ENCODE measurements around the gene TMEM205. TPM values are rescaled to one million over a fixed set of nuclear protein-coding genes. Genes with fewer than 3 reads are reported as not detected.

Gene TMEM205
- total RNA-seq, 1 donor from 2014 or later, result 49.8 TPM

DNA sequence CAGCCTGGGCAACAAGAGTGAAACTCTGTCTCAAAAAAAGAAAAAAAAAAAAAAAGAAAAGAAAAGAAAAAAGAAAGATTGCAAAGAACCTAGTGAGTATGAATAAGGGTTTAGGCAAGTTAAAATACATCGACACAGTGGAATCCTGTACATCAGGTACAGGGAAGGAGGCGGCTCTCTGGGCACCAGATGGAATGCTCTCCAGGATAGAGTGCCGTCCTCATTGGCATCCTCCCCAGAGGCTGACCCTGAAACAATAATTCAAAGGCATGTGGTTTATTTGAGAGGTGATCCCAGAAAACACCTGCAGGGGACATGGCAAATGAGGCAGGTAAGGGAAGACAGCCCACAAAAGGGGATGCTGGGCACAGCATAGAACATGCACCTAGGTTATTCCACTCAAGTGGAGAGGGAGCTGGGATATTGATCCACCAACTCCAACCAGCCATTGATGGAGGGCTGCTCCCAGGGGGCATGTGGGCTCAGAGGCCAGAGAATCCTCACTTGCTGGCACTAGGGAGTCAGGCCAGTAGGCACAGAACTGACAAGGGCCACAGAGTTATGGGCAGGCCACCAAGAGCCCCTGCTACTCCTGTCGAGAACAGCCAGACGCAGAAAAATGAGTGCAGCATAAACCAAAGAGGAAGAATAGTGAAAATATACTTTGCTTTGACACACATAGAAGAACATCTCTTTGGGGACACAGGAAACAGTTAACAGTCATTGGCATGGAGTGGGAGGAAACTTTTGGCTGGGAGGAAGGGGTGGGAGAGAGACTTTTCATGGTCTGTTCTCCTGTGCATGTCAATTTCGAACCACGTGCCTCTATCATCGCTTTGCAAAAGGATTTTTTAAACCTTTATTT, 45.9 kb downstream of the TMEM205 start:
- no peak for DNase-seq (ENCODE audit: low spot score)

DNA sequence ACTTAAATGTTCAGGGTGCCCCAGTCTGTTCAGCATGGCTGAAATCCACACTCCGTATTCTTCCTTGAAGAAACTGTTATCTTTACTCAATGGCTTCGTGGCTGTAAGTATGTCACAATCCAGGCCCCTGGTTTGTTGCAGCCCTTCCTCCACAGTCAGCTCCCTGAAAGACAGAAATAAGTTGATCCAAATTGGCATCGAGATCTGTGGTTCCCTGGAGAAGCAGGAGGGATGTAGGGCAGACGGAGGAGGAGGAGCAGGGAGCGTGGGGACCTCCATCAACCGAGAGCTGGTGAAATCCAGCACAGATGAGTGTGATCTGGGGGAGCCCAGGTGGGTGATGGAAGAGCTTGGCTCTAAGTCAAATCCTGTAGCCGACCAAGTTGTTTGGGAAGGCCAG, 49.8 kb downstream of the TMEM205 start:
- peak; percentile 84 for DNase-seq (ENCODE audit: low spot score)

GRCh38 chr19:11295665-11296245, 50.3 kb downstream of the TMEM205 start, which contains the start of gene TSPAN16:
Gene TSPAN16, plus strand, starts transcription at chr19:11296160. Its CDS starts 138 bp downstream, at chr19:11296298.
- no peak for DNase-seq (ENCODE audit: low spot score)

GRCh38 chr19:11295180-11295579, 50.9 kb downstream of the TMEM205 start:
- no peak for DNase-seq (ENCODE audit: low spot score)

- DNase-seq (ENCODE audit: low spot score), result peak; percentile 98
Measured at GRCh38 chr19:11293433-11294389, 52.4 kb downstream of the TMEM205 start.

Other genes with a start within 250 kb of the TMEM205 start
- gene SPC24, start 190.5 kb downstream of the TMEM205 start, total RNA-seq (ENCODE audit: insufficient read depth, low replicate concordance), result 4.3 TPM
- 331 TPM for gene KANK2, start 148.7 kb downstream of the TMEM205 start, total RNA-seq (ENCODE audit: insufficient read depth, low replicate concordance)
- gene ANGPTL8, start 106.6 kb downstream of the TMEM205 start, total RNA-seq (ENCODE audit: insufficient read depth, low replicate concordance), result not detected
- 14.2 TPM for gene DOCK6, start 83.7 kb downstream of the TMEM205 start, total RNA-seq (ENCODE audit: insufficient read depth, low replicate concordance)
- not detected for gene TSPAN16, start 50.1 kb downstream of the TMEM205 start, total RNA-seq (ENCODE audit: insufficient read depth, low replicate concordance)
- gene RAB3D, start 6.6 kb downstream of the TMEM205 start, total RNA-seq (ENCODE audit: insufficient read depth, low replicate concordance), result 22.4 TPM
- 3.4 TPM for gene CCDC159, start 251 bp upstream of the TMEM205 start, total RNA-seq (ENCODE audit: insufficient read depth, low replicate concordance)
- gene PLPPR2, start 9.2 kb upstream of the TMEM205 start, total RNA-seq (ENCODE audit: insufficient read depth, low replicate concordance), result 3.4 TPM
- 0.48 TPM for gene SWSAP1, start 28.4 kb upstream of the TMEM205 start, total RNA-seq (ENCODE audit: insufficient read depth, low replicate concordance)
- 7.9 TPM for gene EPOR, start 38.0 kb upstream of the TMEM205 start, total RNA-seq (ENCODE audit: insufficient read depth, low replicate concordance)
- gene RGL3, start 73.0 kb upstream of the TMEM205 start, total RNA-seq (ENCODE audit: insufficient read depth, low replicate concordance), result 0.96 TPM
- 1.4 TPM for gene ODAD3, start 88.9 kb upstream of the TMEM205 start, total RNA-seq (ENCODE audit: insufficient read depth, low replicate concordance)
- gene PRKCSH, start 89.4 kb upstream of the TMEM205 start, total RNA-seq (ENCODE audit: insufficient read depth, low replicate concordance), result 182 TPM
- gene ELAVL3, start 134.8 kb upstream of the TMEM205 start, total RNA-seq (ENCODE audit: insufficient read depth, low replicate concordance), result 1.2 TPM
- 14.7 TPM for gene ZNF653, start 159.6 kb upstream of the TMEM205 start, total RNA-seq (ENCODE audit: insufficient read depth, low replicate concordance)
- 43.8 TPM for gene ECSIT, start 182.9 kb upstream of the TMEM205 start, total RNA-seq (ENCODE audit: insufficient read depth, low replicate concordance)
- 1,035 TPM for gene CNN1, start 192.6 kb upstream of the TMEM205 start, total RNA-seq (ENCODE audit: insufficient read depth, low replicate concordance)
- 8.7 TPM for gene ELOF1, start 213.0 kb upstream of the TMEM205 start, total RNA-seq (ENCODE audit: insufficient read depth, low replicate concordance)
- 2.6 TPM for gene ACP5, start 231.4 kb upstream of the TMEM205 start, total RNA-seq (ENCODE audit: insufficient read depth, low replicate concordance)

Measured in umbilical cord (tissue), 2 donors.